Skeletal muscle tissue (tissue), 4 donors: ENCODE data around the gene PIAS1. TPM values are rescaled to one million over a fixed set of nuclear protein-coding genes. Genes with fewer than 3 reads are reported as not detected.
"Not testable (repeated sequence)": the region's sequence is repeated elsewhere in the genome, so short reads cannot be mapped to it uniquely, and the experiment has no call there.

ENCODE experiments used
- H3K27ac ChIP-seq: one replicate; pipeline ENCODE4 v1.7.0; 2013; ENCODE audit warnings: mild to moderate bottlenecking, low read depth, low read length, inconsistent platforms
- H3K27me3 ChIP-seq, 3 donors: one replicate each; pipeline ENCODE4 v1.7.0; 2013; ENCODE audit warnings: low read length in 3 of 3; ENCODE audit not compliant: control insufficient read depth in 3 of 3, insufficient read depth in 3 of 3
- H3K36me3 ChIP-seq, 3 donors: one replicate each; pipeline ENCODE4 v1.7.0; 2013; ENCODE audit warnings: low read length in 3 of 3; ENCODE audit not compliant: control insufficient read depth in 3 of 3, insufficient read depth in 3 of 3
- H3K4me1 ChIP-seq, 3 donors: one replicate each; pipeline ENCODE4 v1.7.0; 2013; ENCODE audit warnings: low read length in 3 of 3, mild to moderate bottlenecking in 3 of 3; ENCODE audit not compliant: control insufficient read depth in 3 of 3, insufficient read depth in 3 of 3
- H3K4me3 ChIP-seq, 3 donors: one replicate each; pipeline ENCODE4 v1.7.0; 2013; ENCODE audit warnings: low read length in 3 of 3
- H3K9ac ChIP-seq, 3 donors: one replicate each; pipeline ENCODE4 v1.7.0; 2013; ENCODE audit warnings: low read length in 3 of 3, mild to moderate bottlenecking in 3 of 3, moderate library complexity in 2 of 3, low read depth in 1 of 3
- H3K9me3 ChIP-seq, 3 donors: one replicate each; pipeline ENCODE4 v1.7.0; 2013; ENCODE audit warnings: low read length in 3 of 3; ENCODE audit not compliant: control insufficient read depth in 3 of 3
- total RNA-seq: library from RNA; depleted of rRNA; stranded (reverse); fragments of >200 nt; gene quantifications from one replicate; pipeline ENCODE4 v1.2.3, GENCODE V29; 2014
- donor health status: Osteomylitis.

PIAS1 gene
- total RNA-seq, 1 donor from 2014 or later, result 15.7 TPM

- no peak overlapping the region for H3K27ac ChIP-seq
- no peaks in the 10 kb centered on the region for H3K9me3 ChIP-seq
- no peaks in the 10 kb centered on the region for H3K27me3 ChIP-seq
- H3K4me1 ChIP-seq, result peaks cover 7 to 9% (median 7%) of the 10 kb centered on the region in 3 donors
- H3K4me3 ChIP-seq, result no peak overlapping the region
- H3K9ac ChIP-seq, result no peak overlapping the region
- no peaks in the 10 kb centered on the region for H3K36me3 ChIP-seq
Observed at GRCh38 chr15:68234060-68234459, 179.9 kb downstream of the PIAS1 start.

GRCh38 chr15:68234520-68234919, 180.4 kb downstream of the PIAS1 start:
- H3K9ac ChIP-seq, H3K4me3 ChIP-seq, H3K9me3 ChIP-seq, H3K4me1 ChIP-seq, H3K27ac ChIP-seq, H3K36me3 ChIP-seq, H3K27me3 ChIP-seq: not testable (repeated sequence)

- Histone ChIP-seq H3K4me3 (no peak overlapping the region), H3K4me1 (peaks cover 3 to 4% (median 3%) of the 10 kb centered on the region in 3 donors), H3K27ac (no peak overlapping the region)
Observed at GRCh38 chr15:68235022-68235421, 180.9 kb downstream of the PIAS1 start.

GRCh38 chr15:68239025-68239424, 184.9 kb downstream of the PIAS1 start:
- Histone ChIP-seq H3K27ac (no peak overlapping the region), H3K27me3 (no peaks in the 10 kb centered on the region), H3K4me3 (no peak overlapping the region)

More at GRCh38 chr15:68235022-68235421, 180.9 kb downstream of the PIAS1 start:
- no peaks in the 10 kb centered on the region for H3K27me3 ChIP-seq
- no peak overlapping the region for H3K9ac ChIP-seq
- H3K36me3 ChIP-seq, result no peaks in the 10 kb centered on the region
- H3K9me3 ChIP-seq, result no peaks in the 10 kb centered on the region

GRCh38 chr15:68241088-68241935, 187.2 kb downstream of the PIAS1 start:
- Histone ChIP-seq H3K4me1 (no peaks in the 10 kb centered on the region), H3K36me3 (no peaks in the 10 kb centered on the region), H3K9me3 (no peaks in the 10 kb centered on the region), H3K9ac (no peak overlapping the region), H3K27ac (no peak overlapping the region), H3K27me3 (no peaks in the 10 kb centered on the region), H3K4me3 (no peak overlapping the region)

More at GRCh38 chr15:68239025-68239424, 184.9 kb downstream of the PIAS1 start:
- Histone ChIP-seq H3K9me3 (no peaks in the 10 kb centered on the region), H3K36me3 (no peaks in the 10 kb centered on the region), H3K9ac (no peak overlapping the region), H3K4me1 (no peaks in the 10 kb centered on the region)

Other genes starting within 250 kb of the PIAS1 start
- under 0.01 TPM for gene SKOR1, start 228.8 kb upstream of the PIAS1 start, total RNA-seq
- not detected for gene RNU6-1, start 214.3 kb upstream of the PIAS1 start, total RNA-seq
- 2.6 TPM for gene CALML4, start 151.0 kb downstream of the PIAS1 start, total RNA-seq
- 6.8 TPM for gene CLN6, start 175.4 kb downstream of the PIAS1 start, total RNA-seq
- gene FEM1B, start 223.4 kb downstream of the PIAS1 start, total RNA-seq, result 42.8 TPM